Measurements from ENCODE around the gene ACTN1.
A peak's percentile ranks its signal among the peaks of the same experiment; 100 is the strongest.

ACTN1 gene

DNA sequence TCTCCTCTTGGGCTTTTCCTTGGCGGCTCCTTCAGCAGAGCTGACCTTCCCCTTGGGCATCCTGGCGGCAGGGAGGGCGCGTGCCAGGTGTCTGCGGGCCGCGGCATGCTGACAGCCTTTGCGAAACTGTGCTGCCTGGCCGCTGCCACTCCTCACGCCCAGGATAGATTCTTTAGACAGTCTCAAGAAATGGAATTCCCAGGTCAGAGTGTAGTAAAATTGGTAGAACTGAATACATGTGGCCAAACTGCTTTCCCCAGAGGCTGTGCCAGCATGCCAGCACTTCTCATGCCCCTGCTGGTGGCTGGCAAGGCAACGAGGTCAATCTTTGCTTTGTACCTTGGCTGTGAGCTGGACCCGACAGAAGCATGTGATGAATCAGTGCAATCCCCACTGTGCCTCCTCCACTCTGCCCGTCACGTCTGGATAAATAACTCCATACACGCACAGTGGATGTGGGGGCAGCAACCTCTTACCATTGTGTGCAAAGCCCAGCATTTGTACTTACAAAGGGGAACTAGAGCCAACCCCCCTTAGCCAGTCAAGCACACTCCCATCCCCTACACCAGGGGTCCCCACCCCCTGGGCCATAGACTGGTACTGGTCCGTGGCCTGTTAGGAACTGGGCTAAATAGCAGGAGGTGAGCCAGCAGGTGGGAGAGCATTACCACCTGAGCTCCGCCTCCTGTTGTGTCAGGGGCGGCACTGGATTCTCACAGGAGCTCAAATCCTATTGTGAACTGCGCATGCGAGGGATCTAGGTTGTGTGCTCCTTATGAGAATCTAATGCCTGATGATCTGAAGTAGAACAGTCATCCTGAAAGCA is 90.9 kb downstream of the ACTN1 start:
- Histone ChIP-seq H3K9me3 (no peaks in the 10 kb centered on the region), H3K36me3 (peaks cover 97% of the 10 kb centered on the region), H3K27ac (peak overlapping the region; percentile 20)

DNA sequence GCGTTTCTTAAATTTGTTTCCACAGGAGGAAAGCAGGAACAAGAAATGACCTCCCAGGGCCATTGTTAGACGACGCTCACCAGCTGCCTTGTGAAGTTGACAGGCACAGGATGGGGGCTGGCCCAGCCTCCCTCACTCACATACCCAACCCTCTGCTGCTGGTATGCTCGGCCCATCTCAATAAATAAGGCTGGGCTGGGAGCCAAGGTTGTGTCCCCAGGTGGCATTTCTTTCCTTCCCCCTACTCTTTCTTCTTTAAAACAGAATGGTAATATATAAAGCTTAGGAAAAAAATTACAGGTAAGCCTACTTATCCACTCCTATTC is 93.0 kb downstream of the ACTN1 start:
- TF ChIP-seq, protein P1, sequence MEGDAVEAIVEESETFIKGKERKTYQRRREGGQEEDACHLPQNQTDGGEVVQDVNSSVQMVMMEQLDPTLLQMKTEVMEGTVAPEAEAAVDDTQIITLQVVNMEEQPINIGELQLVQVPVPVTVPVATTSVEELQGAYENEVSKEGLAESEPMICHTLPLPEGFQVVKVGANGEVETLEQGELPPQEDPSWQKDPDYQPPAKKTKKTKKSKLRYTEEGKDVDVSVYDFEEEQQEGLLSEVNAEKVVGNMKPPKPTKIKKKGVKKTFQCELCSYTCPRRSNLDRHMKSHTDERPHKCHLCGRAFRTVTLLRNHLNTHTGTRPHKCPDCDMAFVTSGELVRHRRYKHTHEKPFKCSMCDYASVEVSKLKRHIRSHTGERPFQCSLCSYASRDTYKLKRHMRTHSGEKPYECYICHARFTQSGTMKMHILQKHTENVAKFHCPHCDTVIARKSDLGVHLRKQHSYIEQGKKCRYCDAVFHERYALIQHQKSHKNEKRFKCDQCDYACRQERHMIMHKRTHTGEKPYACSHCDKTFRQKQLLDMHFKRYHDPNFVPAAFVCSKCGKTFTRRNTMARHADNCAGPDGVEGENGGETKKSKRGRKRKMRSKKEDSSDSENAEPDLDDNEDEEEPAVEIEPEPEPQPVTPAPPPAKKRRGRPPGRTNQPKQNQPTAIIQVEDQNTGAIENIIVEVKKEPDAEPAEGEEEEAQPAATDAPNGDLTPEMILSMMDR (IDR thresholded peaks at IDR 0.05): no peak
- H3K4me3 ChIP-seq (ENCODE audit: low read depth in 1 of 2, low read length in 1 of 2): no peak overlapping the region
- H3K36me3 ChIP-seq: peaks cover 97% of the 10 kb centered on the region
- no peaks in the 10 kb centered on the region for H3K9me3 ChIP-seq
- no peaks in the 10 kb centered on the region for H3K27me3 ChIP-seq
- H3K27ac ChIP-seq: no peak overlapping the region
- no peaks in the 10 kb centered on the region for H3K4me1 ChIP-seq (ENCODE audit: control insufficient read depth in 1 of 2, insufficient read depth in 1 of 2, low read depth in 1 of 2, low read length in 1 of 2)

More for the DNA sequence above, 90.9 kb downstream of the ACTN1 start:
- Histone ChIP-seq H3K4me3 (ENCODE audit: low read depth in 1 of 2, low read length in 1 of 2) (no peak overlapping the region), H3K27me3 (no peaks in the 10 kb centered on the region), H3K4me1 (ENCODE audit: control insufficient read depth in 1 of 2, insufficient read depth in 1 of 2, low read depth in 1 of 2, low read length in 1 of 2) (no peaks in the 10 kb centered on the region)
- TF ChIP-seq, protein P1 (IDR thresholded peaks at IDR 0.05): no peak

DNA sequence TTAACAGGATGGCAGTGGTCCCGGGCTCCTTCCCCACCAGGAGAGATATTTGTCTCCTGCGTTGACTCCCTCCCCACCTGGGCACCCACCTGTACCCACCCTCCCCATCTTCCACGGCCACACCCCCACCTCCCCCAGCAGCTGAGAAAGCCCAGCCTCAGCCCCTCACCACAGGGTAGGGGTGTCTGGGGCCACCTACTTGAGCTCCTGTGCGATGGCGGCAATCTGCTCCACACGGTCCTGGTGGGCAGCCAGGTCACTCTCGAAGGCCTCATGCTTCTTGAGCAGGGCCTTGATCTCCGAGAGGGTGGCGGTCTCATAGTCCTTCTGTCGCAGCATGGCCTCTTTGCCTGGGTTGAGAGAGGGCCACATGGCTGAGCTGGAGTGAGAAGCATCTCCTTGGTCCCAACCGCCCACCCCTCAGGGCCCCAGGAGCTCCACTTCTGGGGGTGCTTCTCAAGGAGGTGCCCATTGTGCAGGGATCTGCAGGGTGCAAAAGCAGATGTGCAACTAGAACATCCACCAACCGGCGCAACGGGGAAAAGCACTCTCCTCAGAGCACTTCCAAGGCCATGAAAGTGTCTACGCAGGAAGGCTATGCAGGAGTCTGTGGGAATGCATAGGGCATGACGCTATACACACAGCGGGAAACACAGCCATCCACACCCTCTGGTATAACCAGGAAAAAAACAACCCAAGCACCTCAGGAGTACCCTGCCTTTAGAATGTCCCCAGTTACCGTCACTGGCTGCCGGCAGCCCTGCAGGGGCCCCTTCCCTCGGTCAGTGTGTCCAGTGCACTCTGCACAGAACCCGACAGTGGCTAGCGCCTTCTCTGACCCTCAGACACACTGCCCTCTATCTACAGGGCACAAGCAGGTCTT is 93.6 kb downstream of the ACTN1 start:
- Histone ChIP-seq H3K4me1 (ENCODE audit: control insufficient read depth in 1 of 2, insufficient read depth in 1 of 2, low read depth in 1 of 2, low read length in 1 of 2) (no peaks in the 10 kb centered on the region), H3K36me3 (peaks cover 97% of the 10 kb centered on the region), H3K27ac (no peak overlapping the region), H3K4me3 (ENCODE audit: low read depth in 1 of 2, low read length in 1 of 2) (no peak overlapping the region), H3K9me3 (no peaks in the 10 kb centered on the region), H3K27me3 (no peaks in the 10 kb centered on the region)
- TF ChIP-seq, protein P1 (IDR thresholded peaks at IDR 0.05): no peak

DNA sequence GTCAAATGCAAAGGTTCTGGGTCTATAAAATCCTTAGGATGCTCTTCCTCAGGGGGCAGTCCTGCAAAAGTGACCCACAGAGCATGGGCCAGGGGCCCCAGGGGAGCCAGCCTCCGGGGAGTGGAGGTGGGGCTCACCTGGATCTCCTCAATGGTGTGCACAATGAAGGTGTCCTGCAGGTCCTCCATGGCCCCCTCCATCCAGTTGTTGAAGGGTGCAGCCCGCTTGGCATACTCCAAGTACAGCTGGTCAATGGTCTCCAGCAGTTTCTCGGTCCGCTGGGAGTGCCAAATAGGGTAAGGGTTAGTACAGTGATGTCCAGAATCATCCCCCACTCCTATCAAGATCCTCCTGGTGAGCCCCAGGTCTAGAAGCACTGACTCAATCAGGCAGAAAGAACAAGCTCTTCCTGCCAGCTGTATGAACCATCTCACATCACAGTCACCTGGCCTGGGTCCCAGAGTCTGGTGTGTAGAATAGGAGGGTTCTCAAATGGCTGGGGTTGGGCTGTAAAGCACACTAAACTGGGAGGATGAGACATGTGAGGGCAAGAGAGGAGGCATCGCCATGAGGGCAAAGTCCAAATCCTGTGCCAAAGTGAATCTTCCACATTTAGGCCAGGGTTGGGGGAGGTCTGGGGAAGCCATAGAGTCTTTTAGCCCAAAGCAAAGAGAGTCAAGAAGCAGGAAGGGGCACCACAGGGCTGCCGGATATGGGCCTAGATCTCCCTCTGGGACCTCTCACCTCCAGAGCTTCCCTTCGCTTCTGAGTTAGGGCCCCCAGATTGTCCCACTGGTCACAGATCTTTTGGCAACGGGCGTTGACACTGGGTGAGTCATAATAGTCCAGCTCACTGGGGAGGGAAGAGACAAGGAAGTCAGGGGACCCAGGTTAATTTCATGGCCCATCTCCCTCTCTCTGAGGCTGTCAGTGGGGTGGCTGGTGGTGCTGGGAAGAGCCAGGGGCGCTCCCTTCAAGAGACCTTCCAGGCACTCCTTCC is 94.8 kb downstream of the ACTN1 start:
- TF ChIP-seq, protein P1 (IDR thresholded peaks at IDR 0.05): no peak
- Histone ChIP-seq H3K27me3 (no peaks in the 10 kb centered on the region), H3K36me3 (peaks cover 97% of the 10 kb centered on the region), H3K4me3 (ENCODE audit: low read depth in 1 of 2, low read length in 1 of 2) (no peak overlapping the region), H3K27ac (peak overlapping the region; percentile 27), H3K4me1 (ENCODE audit: control insufficient read depth in 1 of 2, insufficient read depth in 1 of 2, low read depth in 1 of 2, low read length in 1 of 2) (no peaks in the 10 kb centered on the region), H3K9me3 (no peaks in the 10 kb centered on the region)

DNA sequence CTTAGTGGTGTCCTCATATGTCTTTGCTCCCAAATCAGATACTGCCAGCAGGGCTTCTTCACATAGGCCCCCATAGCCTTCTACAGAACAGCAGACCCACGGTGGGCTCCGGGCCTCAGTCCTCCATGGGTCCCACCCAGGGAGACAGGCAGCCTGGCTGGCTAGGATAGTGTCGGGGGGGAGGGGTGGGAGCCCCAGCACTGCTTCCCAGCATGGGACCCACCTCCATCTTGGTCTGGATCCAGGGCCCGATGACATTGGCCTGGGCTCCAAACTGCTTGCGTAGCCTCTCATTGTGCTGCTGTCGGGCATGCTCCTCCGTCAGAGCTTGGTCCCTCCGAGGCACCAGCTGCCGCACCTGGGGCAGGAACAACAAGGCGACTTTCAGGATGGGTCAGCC is 96.9 kb downstream of the ACTN1 start:
- TF ChIP-seq, protein P1 (IDR thresholded peaks at IDR 0.05): no peak
- no peak overlapping the region for H3K4me3 ChIP-seq (ENCODE audit: low read depth in 1 of 2, low read length in 1 of 2)
- no peaks in the 10 kb centered on the region for H3K9me3 ChIP-seq
- H3K4me1 ChIP-seq (ENCODE audit: control insufficient read depth in 1 of 2, insufficient read depth in 1 of 2, low read depth in 1 of 2, low read length in 1 of 2): no peaks in the 10 kb centered on the region
- peaks cover 100% of the 10 kb centered on the region for H3K36me3 ChIP-seq
- H3K27ac ChIP-seq: no peak overlapping the region
- H3K27me3 ChIP-seq: no peaks in the 10 kb centered on the region
